ENCODE measurements around the gene AFAP1L2.
"Not testable (repeated sequence)": the region's sequence is repeated elsewhere in the genome, so short reads cannot be mapped to it uniquely, and the experiment has no call there.

AFAP1L2 gene

DNA sequence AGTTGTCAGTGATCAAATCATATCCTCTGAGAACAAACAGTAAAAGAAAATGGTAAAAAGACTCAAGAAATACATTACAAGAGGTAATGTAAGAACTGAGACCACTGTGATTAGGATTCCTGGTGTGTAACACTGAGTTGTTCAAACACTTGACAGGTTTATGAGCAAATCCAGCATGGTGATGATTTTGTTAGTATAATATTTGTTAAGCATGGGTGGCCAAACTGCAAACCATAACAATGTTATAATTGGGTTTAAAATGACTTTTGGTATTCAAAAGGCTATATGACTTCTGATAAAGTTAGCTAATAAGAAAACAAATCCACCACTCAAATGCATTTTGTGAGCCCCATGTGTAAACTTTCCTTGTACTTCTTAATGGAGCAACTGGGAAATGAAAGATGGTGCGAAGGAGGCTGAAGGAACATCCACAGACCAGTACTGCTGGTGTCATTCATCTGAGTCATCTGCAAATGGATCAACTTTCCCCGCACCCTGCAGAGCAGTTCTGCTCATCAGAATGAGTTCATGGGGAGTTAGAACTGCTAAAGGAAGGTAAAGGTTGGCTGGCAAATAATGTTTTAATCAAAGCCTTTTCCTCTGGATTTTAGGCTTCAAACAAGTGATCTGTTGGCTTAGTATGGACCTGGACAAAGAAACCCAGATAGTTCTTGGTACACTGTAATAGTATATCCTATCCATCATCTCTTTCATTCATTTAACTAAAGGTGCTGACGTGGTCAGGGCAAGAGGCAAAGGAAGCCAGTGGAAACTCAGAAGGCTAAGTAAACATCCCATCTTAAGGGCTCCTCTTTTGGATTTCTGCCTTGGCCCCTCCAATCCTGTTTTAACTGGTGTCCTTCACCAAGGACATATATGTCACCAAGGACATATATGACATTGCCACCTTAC, 45.0 kb downstream of the AFAP1L2 start:
- no peak for DNase-seq

GRCh38 chr10:114357515-114357996, 46.7 kb downstream of the AFAP1L2 start:
- no peak for DNase-seq

GRCh38 chr10:114356751-114357514, 47.4 kb downstream of the AFAP1L2 start:
- DNase-seq, result no peak

DNA sequence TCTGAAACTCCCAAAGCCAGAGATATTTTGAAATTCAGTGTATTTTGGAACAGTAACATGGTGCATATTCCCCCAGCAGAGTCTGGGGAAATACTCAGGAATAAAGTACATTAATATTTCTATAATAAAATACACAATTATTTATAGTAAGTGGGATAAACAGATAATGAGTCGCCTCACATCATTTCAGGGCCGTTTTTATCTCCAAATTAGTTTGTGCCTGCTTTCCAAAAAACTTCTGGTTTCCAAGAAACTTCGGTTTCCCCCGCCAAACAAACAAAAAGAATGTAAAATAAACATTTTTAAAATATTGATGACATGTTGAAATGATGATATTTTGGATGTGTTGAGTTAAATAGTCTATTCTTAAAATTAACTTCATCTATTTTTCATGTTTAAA, 48.2 kb downstream of the AFAP1L2 start:
- no peak for DNase-seq

GRCh38 chr10:114353383-114353782, 50.9 kb downstream of the AFAP1L2 start:
- no peak for DNase-seq

DNA sequence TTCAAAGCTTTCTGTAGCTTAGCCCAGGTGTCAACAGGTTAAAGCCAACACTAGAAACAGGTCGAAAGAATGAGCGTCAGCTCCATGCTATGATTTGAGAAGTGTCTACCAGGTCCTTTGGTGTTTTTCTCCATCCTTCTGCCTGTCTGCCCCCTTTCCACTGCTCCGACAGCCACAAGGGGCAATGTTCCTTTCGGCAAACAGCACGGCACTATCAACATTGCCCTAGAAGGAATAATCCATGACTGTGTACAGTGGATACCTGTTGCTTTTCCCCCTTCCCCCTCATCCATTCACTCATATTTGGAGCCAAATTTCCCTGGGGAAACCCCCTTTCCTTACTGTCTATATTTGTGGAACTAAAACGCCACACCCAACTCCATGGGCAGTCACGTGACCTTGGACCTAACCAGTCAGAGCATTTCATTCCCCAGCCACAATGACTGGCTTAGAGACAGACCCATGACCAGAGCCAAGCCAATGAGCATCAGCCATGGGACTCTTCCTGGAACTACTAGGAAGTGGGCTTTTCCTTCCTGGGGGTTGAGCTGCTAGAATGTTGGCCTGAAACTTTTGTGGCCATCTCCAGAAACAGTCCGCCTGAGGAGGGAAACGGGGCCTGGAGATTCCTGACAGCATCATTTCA, 51.5 kb downstream of the AFAP1L2 start:
- DNase-seq, result no peak

DNA sequence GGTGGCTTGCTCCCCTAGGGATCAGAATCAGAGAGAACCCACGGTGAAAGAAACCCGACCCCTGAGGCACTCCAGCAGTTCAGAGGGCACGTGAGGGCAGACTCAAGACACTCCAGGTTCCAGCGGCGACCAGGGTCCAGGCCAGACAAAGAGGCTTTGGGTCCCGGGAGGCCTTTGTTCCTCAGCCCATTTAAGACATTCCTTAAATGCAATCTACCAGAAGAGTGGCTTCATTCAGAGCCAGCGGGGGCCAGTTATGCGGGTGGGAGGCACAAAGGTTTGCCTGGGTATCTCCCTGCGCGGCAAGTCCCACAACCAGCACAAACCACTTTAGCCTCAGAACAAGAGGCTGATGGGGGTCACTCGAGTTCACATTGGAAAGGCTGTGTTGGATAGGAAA, 53.6 kb downstream of the AFAP1L2 start:
- DNase-seq, result no peak

DNA sequence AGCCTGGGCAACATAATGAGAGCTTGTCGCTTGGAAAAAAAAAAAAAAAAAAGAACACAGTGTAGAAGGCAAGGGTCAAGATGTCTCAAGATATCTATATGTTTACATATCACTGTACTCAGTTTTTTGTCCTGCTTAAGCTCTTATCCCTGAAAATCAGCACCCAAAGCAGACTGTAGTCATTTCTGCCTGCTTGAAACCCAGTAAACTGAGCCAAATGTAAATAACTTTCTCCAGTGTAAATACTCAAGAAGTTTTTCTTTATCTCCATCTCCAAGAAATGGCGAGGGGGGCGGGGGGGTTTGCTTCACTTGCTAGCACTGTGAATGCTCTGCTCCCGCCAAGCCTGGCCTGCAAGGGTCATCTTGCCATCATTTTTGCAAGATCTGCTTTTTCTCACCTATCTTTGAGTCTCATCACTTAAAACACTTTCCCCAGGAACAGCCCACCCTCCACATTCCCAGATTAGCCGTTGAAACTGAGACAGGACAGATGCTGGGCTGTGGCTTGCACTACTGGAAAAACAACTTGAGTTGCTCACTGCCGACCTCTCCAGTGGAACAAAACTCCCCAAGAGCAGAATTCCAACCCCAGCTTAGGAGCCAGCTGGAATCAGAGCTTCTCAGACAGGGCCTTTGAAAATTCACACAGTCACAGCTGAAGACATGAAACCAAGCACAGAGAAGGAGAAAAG, 54.6 kb downstream of the AFAP1L2 start:
- DNase-seq, result no peak

DNA sequence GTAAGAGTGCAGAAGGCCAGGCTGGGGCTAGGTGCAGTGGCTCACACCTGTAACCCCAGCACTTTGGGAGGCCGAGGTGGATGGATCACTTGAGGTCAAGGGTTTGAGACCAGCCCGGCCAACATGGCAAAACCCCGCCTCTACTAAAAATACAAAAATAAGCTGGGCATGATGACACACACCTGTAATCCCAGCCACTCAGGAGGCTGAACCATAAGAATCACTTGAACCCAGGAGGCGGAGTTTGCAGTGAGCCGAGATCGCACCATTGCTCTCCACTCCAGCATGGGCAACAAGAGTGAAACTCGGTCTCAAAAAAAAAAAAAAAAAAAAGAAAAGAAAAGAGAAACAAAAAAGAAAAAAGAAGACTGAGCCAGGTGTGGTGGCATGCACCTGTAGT, 55.2 kb downstream of the AFAP1L2 start:
- DNase-seq, result not testable (repeated sequence)

DNA sequence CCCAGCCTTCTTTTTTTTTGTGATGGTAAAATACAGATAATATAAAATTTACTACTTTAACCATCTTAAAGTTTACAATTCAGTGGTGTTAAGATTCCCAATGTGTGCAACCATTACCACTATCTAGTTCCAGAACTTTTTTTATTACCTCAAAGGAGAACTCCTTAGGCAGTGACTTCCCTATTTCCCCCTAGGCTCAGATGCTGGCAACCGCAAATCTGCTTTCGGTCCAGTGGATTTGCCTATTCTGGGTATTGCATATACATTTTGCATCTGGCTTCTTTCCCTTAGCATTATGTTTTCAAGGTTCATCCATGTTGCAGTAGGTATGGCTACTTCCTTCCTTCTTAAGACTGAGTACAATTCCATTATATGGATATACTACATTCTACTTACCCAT, 56.5 kb downstream of the AFAP1L2 start:
- DNase-seq, result no peak

GRCh38 chr10:114347241-114347640, 57.1 kb downstream of the AFAP1L2 start:
- DNase-seq, result no peak

DNA sequence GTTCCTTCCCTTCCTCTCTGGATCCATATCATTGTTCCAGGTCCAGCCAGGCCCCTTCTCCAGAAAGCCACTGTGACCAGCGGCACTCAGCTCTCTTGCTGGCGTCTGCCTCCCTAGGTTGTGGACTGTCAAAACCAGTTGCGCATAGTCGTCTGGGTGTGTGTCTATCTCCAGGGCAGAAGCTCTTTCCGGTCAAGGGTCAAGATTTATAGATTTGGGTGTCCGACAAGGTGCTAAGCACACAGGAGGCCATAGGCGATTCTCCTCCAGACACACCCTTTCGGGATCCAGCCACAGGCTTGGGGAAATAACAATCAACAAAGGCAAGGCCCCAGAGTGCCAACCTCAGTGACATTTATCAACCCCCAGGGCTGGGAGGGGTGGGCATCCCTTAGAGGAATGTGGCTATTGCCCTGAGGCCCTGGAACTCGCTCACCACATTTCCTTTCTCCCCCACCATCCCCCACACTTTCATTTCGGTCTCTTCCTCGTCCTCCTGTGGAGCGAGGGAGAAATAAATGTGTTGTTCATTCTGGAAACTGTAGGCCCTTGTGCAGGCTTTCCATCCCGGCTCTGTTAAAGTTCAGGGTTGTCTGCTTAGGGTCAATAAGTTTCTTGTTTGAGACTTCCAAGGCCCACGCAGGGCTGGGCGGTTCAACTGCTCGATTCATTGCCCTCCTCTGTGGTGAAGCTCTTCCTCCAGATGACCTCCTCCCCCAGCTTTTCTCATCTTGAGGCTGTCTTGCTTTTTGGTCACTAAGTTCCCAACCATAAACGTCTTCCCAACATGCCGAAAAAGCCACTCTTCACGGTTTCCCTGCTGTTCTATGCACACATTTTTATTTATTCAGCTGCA, 57.9 kb downstream of the AFAP1L2 start:
- DNase-seq, result no peak

DNA sequence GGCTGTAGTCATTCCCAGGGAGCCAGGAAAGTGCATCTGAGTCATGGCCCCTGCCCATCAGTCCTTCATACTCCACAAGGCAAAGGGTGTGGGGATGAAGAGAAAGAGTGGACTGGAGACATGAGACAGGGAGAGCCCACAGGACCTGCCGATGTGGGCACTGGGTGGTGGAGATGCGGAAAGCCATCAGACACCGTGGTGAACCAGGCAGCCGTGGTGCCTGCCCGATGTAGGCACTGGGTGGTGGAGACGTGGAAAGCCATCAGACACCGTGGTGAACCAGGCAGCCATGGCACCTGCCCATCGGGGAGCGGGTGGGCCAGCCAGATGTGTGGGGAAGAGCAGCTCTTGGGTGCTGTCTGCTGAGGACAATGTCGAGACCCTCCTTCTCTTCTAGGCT, 58.6 kb downstream of the AFAP1L2 start:
- no peak for DNase-seq

DNA sequence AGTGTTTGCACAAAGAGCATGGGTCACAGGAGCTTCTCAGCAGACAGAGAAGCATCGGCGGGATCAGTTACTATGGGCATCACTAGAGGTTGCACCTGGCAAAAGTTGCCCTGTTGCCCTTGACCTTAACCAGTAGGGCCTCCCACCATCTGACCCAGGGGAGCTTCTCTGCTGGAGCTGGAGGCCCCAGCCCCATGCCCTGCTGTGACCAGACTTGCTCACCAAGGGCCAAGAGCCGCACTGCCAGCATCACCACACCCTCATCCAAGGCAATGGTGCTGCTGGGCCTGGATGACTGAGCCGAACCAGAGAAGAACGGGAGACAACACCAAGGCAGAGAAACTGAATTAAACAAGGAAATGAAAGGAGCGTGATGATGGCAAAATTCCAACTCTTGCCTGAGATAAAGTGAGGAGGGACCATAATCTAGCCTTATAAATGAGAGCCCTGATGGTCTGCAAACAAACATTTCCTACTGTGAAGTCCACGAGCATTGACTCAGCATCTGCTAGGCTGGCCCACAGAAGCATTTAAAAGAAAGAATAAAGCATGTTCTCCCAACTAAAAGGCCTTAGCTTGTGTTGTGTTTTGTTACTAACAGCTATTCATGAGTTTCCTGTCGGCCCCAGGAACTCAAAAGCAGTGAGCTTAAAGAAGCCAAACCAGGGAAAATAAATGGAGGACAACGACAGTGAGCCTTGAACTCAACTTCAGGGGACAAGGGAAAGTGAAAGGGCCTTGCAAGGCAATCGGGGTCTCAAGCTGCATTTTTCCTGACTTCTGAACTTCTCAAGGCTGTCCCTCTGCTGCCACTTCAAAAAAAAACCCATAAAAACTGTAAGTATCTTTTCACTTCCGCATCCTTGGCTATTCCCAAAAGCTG, 60.4 kb downstream of the AFAP1L2 start:
- no peak for DNase-seq

- no peak for DNase-seq
Observed at GRCh38 chr10:114342976-114343375, 61.3 kb downstream of the AFAP1L2 start.

DNA sequence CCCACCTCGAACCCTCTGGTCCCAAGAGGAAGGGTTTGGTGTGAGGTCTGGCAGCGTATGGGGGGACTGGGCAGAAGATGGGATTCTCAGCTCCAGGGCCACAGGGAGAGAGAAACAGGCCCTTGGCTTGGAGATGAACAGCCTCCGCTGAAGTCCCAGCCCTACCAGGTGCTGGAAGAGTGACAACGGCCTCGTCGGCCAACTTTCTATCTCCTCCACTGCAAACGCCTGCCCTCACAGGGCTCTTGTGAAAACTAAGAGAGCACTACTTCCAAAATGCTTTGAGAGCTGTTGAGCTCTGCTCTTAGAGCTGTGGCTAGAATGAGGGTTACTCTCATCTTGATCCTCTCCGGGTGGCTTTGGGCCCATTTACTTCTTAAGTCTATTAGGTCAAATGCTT, 63.5 kb downstream of the AFAP1L2 start:
- DNase-seq, result no peak

- DNase-seq, result no peak
Observed at GRCh38 chr10:114337510-114338462, 66.5 kb downstream of the AFAP1L2 start.

GRCh38 chr10:114336823-114337509, 67.3 kb downstream of the AFAP1L2 start:
- no peak for DNase-seq

- DNase-seq, result no peak
Observed at GRCh38 chr10:114335614-114336013, 68.7 kb downstream of the AFAP1L2 start.

Data from stimulated activated CD4-positive, alpha-beta T cell treated with anti-CD3 and anti-CD28 coated beads, Interleukin-4, amount 100 ng/mL, for 24 hours (primary cell).